Karpas-422 (cell line): ENCODE data around the gene SLC24A3. TPM values are rescaled to one million over a fixed set of nuclear protein-coding genes. Genes with fewer than 3 reads are reported as not detected.

Source experiments
- DNase-seq: peaks from one replicate; pipeline ENCODE4 v3.0.0-alpha.2; 2015
- H2AFZ ChIP-seq: fragments of 200-600 bp; sonication (generic); 2 replicates; pipeline ENCODE4 v1.6.1; 2014; ENCODE audit warnings: antibody characterized with exemption, low read length, mixed read lengths
- H3K27ac ChIP-seq: fragments of 200-600 bp; sonication (generic); 2 replicates; pipeline ENCODE4 v1.5.1; 2014; ENCODE audit warnings: mild to moderate bottlenecking, low read length, moderate library complexity
- H3K27me3 ChIP-seq: fragments of 200-600 bp; sonication (generic); 2 replicates; pipeline ENCODE4 v1.6.1; 2014; ENCODE audit warnings: low read length, mixed read lengths
- H3K36me3 ChIP-seq: fragments of 200-600 bp; sonication (generic); 2 replicates; pipeline ENCODE4 v1.6.1; 2014; ENCODE audit warnings: low read length, mixed read lengths; ENCODE audit not compliant: insufficient read depth
- H3K4me1 ChIP-seq: fragments of 200-600 bp; sonication (generic); 2 replicates; pipeline ENCODE4 v1.6.1; 2014; ENCODE audit warnings: mild to moderate bottlenecking, low read length, mixed read lengths
- H3K4me2 ChIP-seq: fragments of 200-600 bp; sonication (generic); 2 replicates; pipeline ENCODE4 v1.6.1; 2014; ENCODE audit warnings: low read length, low read depth, mild to moderate bottlenecking; ENCODE audit not compliant: poor library complexity, severe bottlenecking
- H3K4me3 ChIP-seq: fragments of 200-600 bp; sonication (generic); 2 replicates; pipeline ENCODE4 v1.5.1; 2014; ENCODE audit warnings: mild to moderate bottlenecking, antibody characterized with exemption, low read length, mixed read lengths
- H3K79me2 ChIP-seq: fragments of 200-600 bp; sonication (generic); 2 replicates; pipeline ENCODE4 v1.6.1; 2014; ENCODE audit warnings: mild to moderate bottlenecking, low read length, mixed read lengths
- H3K9ac ChIP-seq: fragments of 200-600 bp; sonication (generic); 2 replicates; pipeline ENCODE4 v1.6.0; 2014; ENCODE audit warnings: low read length
- H3K9me2 ChIP-seq: fragments of 200-600 bp; sonication (generic), shearing (Covaris generic); replicated peaks from 2 replicates; pipeline ENCODE4 v1.6.0; 2014; ENCODE audit warnings: mild to moderate bottlenecking, low read length, moderate library complexity; ENCODE audit not compliant: insufficient read depth
- H3K9me3 ChIP-seq: fragments of 300-700, 200-600 bp; sonication (generic); 2 replicates; pipeline ENCODE4 v1.6.1; 2014; ENCODE audit warnings: low read length, mixed read lengths
- H4K20me1 ChIP-seq: fragments of 200-600 bp; sonication (generic); 2 replicates; pipeline ENCODE4 v1.6.1; 2014; ENCODE audit warnings: mild to moderate bottlenecking, antibody characterized with exemption, low read length, low read depth; ENCODE audit not compliant: insufficient read depth
- total RNA-seq: library from RNA; depleted of rRNA; stranded (reverse); fragments of >200 nt; shearing (Covaris generic); gene quantifications from 2 replicates; pipeline ENCODE4 v1.2.3, GENCODE V29; 2014; ENCODE audit warnings: low replicate concordance

SLC24A3 gene
- total RNA-seq, 1 experiment from 2014 or later, result not detected

DNA sequence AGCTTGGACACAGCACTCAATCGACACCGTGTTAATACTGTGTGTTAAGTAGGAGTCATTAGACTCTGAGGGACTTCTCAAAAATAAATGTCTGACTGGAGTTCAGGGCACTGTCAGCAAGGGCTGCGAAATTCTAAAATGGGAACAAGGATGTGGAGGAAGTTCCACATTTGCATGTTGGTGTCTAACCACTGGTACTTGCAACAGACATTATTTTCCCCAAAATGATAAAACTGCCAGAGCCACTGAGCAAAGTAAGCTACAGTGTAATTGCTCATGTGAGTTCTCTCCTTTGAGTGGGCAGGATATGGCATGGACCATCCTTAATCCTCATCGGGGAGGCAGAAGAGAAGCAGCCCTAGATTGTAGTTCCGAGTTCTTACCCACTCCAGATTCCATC, 215.9 kb downstream of the SLC24A3 start:
- no peaks in the 10 kb centered on the region for H3K9me3 ChIP-seq
- DNase-seq, result no peak
- no peak overlapping the region for H3K4me3 ChIP-seq
- H3K27ac ChIP-seq, result no peak overlapping the region
- no peaks in the 10 kb centered on the region for H3K79me2 ChIP-seq
- no peaks in the 10 kb centered on the region for H3K9me2 ChIP-seq
- no peaks in the 10 kb centered on the region for H3K36me3 ChIP-seq
- no peaks in the 10 kb centered on the region for H3K27me3 ChIP-seq
- peak overlapping the region; percentile 30 for H3K4me2 ChIP-seq
- no peak overlapping the region for H3K9ac ChIP-seq
- no peak overlapping the region for H2AFZ ChIP-seq
- peaks cover 9% of the 10 kb centered on the region for H3K4me1 ChIP-seq
- H4K20me1 ChIP-seq, result no peaks in the 10 kb centered on the region

DNA sequence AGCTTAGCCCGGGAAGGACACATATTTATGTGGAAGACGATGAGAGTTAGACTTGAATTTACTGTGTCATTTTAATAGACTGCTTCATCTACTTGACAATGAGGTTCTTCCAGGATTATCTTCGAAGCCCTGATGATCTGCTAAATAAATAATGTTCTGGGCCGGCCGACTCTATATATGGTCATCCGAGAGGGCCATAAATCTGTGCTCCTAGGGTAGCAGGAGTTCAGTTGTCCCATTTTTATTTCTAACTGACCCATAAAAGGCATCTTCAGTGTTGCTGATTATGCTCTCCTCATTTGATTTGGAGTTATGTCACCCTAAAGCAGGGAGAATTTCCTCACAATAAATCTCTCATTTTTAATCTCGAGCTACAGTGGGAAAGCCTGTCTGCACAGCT, 217.1 kb downstream of the SLC24A3 start:
- H4K20me1 ChIP-seq, result no peaks in the 10 kb centered on the region
- no peaks in the 10 kb centered on the region for H3K9me2 ChIP-seq
- no peak overlapping the region for H2AFZ ChIP-seq
- H3K36me3 ChIP-seq, result no peaks in the 10 kb centered on the region
- H3K79me2 ChIP-seq, result no peaks in the 10 kb centered on the region
- no peaks in the 10 kb centered on the region for H3K9me3 ChIP-seq
- H3K9ac ChIP-seq, result no peak overlapping the region
- H3K27ac ChIP-seq, result no peak overlapping the region
- H3K4me2 ChIP-seq, result no peak overlapping the region
- peaks cover 9% of the 10 kb centered on the region for H3K4me1 ChIP-seq
- no peak overlapping the region for H3K4me3 ChIP-seq
- no peak for DNase-seq
- H3K27me3 ChIP-seq, result no peaks in the 10 kb centered on the region

DNA sequence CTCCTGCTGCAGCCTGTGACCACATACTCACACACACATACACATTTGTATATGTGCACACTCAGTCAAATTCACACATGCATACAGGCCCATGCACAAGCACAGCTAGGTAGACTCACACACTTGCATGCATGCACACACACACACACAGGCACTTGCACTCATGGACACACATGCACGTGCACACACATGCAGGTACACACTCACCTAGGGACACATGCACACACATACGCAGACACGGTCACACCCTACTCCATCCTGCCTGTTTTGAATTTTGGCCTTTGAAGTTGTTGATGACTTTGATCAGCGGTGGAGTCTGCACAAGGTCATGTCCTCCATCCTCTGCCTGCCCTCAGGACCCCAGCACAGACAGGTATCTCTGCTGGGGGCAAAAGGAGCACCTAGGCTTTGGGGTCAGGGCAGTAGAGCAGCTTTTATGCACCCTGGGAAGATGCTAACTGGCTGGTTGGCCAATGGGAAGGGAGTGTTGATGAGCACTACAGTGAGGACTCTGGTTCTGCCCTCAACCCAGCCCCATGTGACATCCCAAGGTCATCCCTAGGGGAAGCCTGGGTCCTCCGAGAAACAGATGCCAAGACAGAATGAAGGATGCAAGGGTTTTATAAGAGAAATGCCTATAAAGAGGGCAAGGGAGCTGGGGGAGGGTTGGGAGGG, 218.3 kb downstream of the SLC24A3 start:
- no peak overlapping the region for H3K9ac ChIP-seq
- no peaks in the 10 kb centered on the region for H3K27me3 ChIP-seq
- no peak for DNase-seq
- H3K4me2 ChIP-seq, result no peak overlapping the region
- no peak overlapping the region for H3K4me3 ChIP-seq
- no peaks in the 10 kb centered on the region for H3K9me2 ChIP-seq
- H3K4me1 ChIP-seq, result peaks cover 9% of the 10 kb centered on the region
- no peaks in the 10 kb centered on the region for H3K9me3 ChIP-seq
- H3K79me2 ChIP-seq, result no peaks in the 10 kb centered on the region
- H3K36me3 ChIP-seq, result no peaks in the 10 kb centered on the region
- no peak overlapping the region for H2AFZ ChIP-seq
- H3K27ac ChIP-seq, result no peak overlapping the region
- no peaks in the 10 kb centered on the region for H4K20me1 ChIP-seq

DNA sequence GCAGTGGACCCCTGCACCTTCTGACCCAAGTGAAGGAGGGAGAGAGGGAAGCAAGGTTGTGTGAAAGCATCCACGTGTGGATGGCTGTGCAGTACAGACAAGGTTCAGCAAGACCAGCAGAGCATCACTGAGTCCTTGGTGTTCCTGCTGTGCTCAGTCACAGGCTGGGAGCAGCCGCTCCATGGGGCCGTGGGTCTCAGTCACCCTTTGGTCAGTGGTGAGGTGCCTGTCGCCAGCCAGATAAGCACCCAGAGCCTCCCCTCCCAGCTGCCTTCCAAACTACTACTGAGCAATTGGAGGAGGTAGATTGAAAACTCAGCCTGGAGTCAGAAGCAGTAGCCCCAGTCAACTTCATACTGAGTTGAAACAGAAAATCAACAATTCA, 218.9 kb downstream of the SLC24A3 start:
- H3K9me3 ChIP-seq, result no peaks in the 10 kb centered on the region
- no peaks in the 10 kb centered on the region for H3K9me2 ChIP-seq
- no peak overlapping the region for H3K4me3 ChIP-seq
- no peaks in the 10 kb centered on the region for H3K27me3 ChIP-seq
- no peak for DNase-seq
- H3K4me1 ChIP-seq, result peaks cover 9% of the 10 kb centered on the region
- H3K79me2 ChIP-seq, result no peaks in the 10 kb centered on the region
- no peak overlapping the region for H3K4me2 ChIP-seq
- H3K9ac ChIP-seq, result no peak overlapping the region
- no peak overlapping the region for H3K27ac ChIP-seq
- no peaks in the 10 kb centered on the region for H4K20me1 ChIP-seq
- H3K36me3 ChIP-seq, result no peaks in the 10 kb centered on the region
- no peak overlapping the region for H2AFZ ChIP-seq

DNA sequence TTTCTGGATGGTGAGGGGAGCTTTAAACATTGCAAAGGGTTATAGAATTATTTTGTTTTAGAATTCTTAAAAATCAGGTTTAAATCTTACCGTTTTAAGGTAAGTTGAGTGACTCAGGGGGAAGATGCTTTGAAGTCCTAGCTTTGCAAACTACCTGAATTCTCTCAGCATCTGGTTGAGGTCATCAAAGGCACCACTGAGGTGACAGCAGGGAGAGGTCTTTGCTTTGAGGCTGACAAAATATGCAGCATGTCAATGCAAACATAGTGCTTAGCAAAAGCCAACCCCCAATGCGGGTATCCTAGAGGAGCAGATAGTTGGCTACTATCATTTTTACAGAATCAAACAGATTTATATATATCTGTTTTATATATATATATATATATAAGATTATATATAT, 219.5 kb downstream of the SLC24A3 start:
- H3K9ac ChIP-seq, result no peak overlapping the region
- H3K9me2 ChIP-seq, result no peaks in the 10 kb centered on the region
- peaks cover 9% of the 10 kb centered on the region for H3K4me1 ChIP-seq
- H3K27ac ChIP-seq, result no peak overlapping the region
- H3K4me3 ChIP-seq, result no peak overlapping the region
- DNase-seq, result no peak
- no peaks in the 10 kb centered on the region for H3K9me3 ChIP-seq
- H3K27me3 ChIP-seq, result no peaks in the 10 kb centered on the region
- no peaks in the 10 kb centered on the region for H3K79me2 ChIP-seq
- no peak overlapping the region for H3K4me2 ChIP-seq
- H3K36me3 ChIP-seq, result no peaks in the 10 kb centered on the region
- no peaks in the 10 kb centered on the region for H4K20me1 ChIP-seq
- no peak overlapping the region for H2AFZ ChIP-seq

DNA sequence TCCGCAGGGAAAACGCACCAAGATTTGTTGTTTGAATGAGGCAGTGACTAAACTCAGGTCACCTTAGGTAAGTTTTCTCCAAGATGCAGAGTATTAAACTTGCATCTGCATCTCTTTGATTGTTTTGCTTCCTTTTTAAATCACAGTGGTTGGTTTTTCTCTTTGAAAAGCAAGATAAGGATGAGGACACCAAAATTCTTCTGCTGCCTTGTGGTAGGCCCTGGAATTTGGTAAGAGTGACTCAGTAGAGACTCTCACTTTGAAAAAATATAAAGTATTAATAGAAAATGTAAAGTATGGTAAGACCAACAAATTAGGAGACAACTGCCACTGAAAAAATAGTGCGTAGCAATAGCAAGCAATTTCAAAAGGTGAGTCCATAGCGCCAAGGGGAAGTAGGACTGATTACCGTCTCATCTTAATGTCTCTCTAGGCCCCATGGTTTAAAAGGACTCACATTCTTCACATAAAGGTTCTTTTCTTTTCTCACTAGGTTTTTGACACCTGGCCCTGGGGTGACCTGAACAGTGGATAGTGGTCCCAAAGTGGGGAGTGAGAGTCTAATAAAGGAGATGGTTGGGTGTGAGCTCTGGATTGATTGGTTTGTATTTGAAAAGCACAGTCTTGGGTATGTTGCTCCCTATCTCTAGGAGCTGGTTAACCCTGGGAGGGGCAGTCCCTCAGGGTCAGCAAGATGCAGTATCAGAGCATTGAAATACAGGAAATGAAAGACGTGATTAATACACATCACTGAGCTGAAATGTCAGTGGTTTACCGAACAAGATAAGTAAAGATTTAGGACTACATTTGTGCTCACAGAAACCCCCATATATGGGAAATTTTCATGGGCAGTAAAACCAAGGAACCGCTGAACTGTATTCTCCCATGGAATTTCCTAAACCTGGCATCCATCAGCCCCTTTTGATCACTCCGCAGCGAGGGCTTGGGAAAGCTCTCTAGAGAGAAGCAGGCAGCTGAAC, 221.2 kb downstream of the SLC24A3 start:
- no peaks in the 10 kb centered on the region for H3K27me3 ChIP-seq
- no peak overlapping the region for H2AFZ ChIP-seq
- no peaks in the 10 kb centered on the region for H3K9me2 ChIP-seq
- peaks cover 1% of the 10 kb centered on the region for H3K4me1 ChIP-seq
- H3K9me3 ChIP-seq, result no peaks in the 10 kb centered on the region
- DNase-seq, result no peak
- H4K20me1 ChIP-seq, result no peaks in the 10 kb centered on the region
- no peak overlapping the region for H3K4me2 ChIP-seq
- no peaks in the 10 kb centered on the region for H3K36me3 ChIP-seq
- no peak overlapping the region for H3K9ac ChIP-seq
- no peak overlapping the region for H3K27ac ChIP-seq
- no peak overlapping the region for H3K4me3 ChIP-seq
- H3K79me2 ChIP-seq, result no peaks in the 10 kb centered on the region

DNA sequence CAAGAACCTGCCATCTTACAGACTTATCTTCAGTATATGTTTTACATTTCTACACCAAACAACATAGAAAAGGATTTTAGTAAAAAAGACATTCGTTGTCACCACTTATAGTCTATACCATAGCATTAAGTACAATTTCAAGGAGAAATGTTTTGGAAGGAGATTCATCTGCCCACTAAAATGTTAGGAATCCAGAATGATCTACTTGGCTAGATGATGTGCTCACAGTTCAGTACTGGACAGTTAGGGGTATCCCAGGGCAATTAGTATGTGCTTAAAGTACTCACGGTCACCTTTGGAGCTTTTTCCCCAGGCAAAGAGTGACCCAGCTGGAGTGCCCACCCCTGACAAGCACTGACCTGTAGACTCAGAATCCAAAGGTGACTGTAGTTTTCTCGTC, 222.9 kb downstream of the SLC24A3 start:
- no peaks in the 10 kb centered on the region for H4K20me1 ChIP-seq
- no peak overlapping the region for H3K4me3 ChIP-seq
- no peaks in the 10 kb centered on the region for H3K36me3 ChIP-seq
- no peak overlapping the region for H3K27ac ChIP-seq
- no peaks in the 10 kb centered on the region for H3K9me3 ChIP-seq
- no peaks in the 10 kb centered on the region for H3K27me3 ChIP-seq
- H3K9me2 ChIP-seq, result no peaks in the 10 kb centered on the region
- no peaks in the 10 kb centered on the region for H3K4me1 ChIP-seq
- no peak overlapping the region for H3K9ac ChIP-seq
- no peak overlapping the region for H3K4me2 ChIP-seq
- no peak overlapping the region for H2AFZ ChIP-seq
- H3K79me2 ChIP-seq, result no peaks in the 10 kb centered on the region
- DNase-seq, result no peak

DNA sequence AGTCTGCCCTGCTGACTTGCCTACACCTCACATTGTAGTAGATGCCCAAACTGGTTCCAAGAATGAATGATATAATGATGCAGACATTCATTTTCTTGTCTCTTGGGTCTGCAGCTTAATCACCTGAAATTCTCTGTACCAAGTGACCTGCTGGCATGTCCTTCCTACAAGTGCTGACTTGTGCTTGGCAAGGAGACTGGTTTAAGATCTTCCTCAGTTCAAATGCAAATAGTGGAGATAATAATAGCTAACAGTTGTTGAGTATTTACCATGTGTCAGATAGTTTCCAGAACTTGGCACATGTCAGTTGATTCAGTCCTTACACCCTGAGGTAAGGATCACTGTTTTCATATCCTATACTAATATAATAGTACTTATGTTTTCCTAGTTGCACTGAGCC, 223.4 kb downstream of the SLC24A3 start:
- no peaks in the 10 kb centered on the region for H3K9me3 ChIP-seq
- no peaks in the 10 kb centered on the region for H3K9me2 ChIP-seq
- no peak overlapping the region for H3K4me2 ChIP-seq
- DNase-seq, result no peak
- no peaks in the 10 kb centered on the region for H3K27me3 ChIP-seq
- H3K4me1 ChIP-seq, result no peaks in the 10 kb centered on the region
- no peak overlapping the region for H2AFZ ChIP-seq
- no peak overlapping the region for H3K9ac ChIP-seq
- H4K20me1 ChIP-seq, result no peaks in the 10 kb centered on the region
- no peak overlapping the region for H3K27ac ChIP-seq
- no peak overlapping the region for H3K4me3 ChIP-seq
- no peaks in the 10 kb centered on the region for H3K79me2 ChIP-seq
- H3K36me3 ChIP-seq, result no peaks in the 10 kb centered on the region
